Liver (tissue), 3 donors: ENCODE results near the gene CDR2.

Source experiments
- ATF3 ChIP-seq: IDR thresholded peaks from 2 replicates; pipeline ENCODE4 v1.6.1; 2016; ENCODE audit warnings: antibody characterized with exemption
- EGR1 ChIP-seq, 2 donors: IDR thresholded peaks; 2 replicates each; pipeline ENCODE4 v1.6.1; 2016 to 2018; ENCODE audit warnings: antibody characterized with exemption in 2 of 2, low read depth in 2 of 2
- GABPA ChIP-seq, 2 donors: IDR thresholded peaks in 1 of 2; conservative IDR thresholded peaks in 1 of 2; 2 replicates each; pipeline ENCODE4 v1.6.1; 2016; ENCODE audit warnings: antibody characterized with exemption in 2 of 2, mild to moderate bottlenecking in 1 of 2, moderate library complexity in 1 of 2
- JUND ChIP-seq, 2 donors: IDR thresholded peaks; 2 replicates each; pipeline ENCODE4 v1.6.1; 2016; ENCODE audit warnings: antibody characterized with exemption in 2 of 2
- NR2F2 ChIP-seq: IDR thresholded peaks from 2 replicates; pipeline ENCODE4 v1.6.1; 2016; ENCODE audit warnings: antibody characterized with exemption
- RAD21 ChIP-seq, 2 donors: IDR thresholded peaks; 2 replicates each; pipeline ENCODE4 v1.6.1; 2016; ENCODE audit warnings: antibody characterized with exemption in 2 of 2, mild to moderate bottlenecking in 2 of 2
- REST ChIP-seq: IDR thresholded peaks from 2 replicates; pipeline ENCODE4 v1.6.1; 2016; ENCODE audit warnings: antibody characterized with exemption, mild to moderate bottlenecking
- RXRA ChIP-seq, 2 donors: IDR thresholded peaks; 2 replicates each; pipeline ENCODE4 v1.6.1; 2017 to 2018; ENCODE audit warnings: antibody characterized with exemption in 2 of 2, mild to moderate bottlenecking in 1 of 2
- SP1 ChIP-seq: IDR thresholded peaks from 2 replicates; pipeline ENCODE4 v1.6.1; 2018; ENCODE audit warnings: antibody characterized with exemption, mild to moderate bottlenecking
- TAF1 ChIP-seq: conservative IDR thresholded peaks from 2 replicates; pipeline ENCODE4 v1.6.1; 2016; ENCODE audit warnings: antibody characterized with exemption, mild to moderate bottlenecking
- YY1 ChIP-seq: IDR thresholded peaks from 2 replicates; pipeline ENCODE4 v1.6.1; 2016; ENCODE audit warnings: antibody characterized with exemption, mild to moderate bottlenecking
- ZBTB33 ChIP-seq: IDR thresholded peaks from 2 replicates; pipeline ENCODE4 v1.6.1; 2016; ENCODE audit warnings: antibody characterized with exemption
- TF ChIP-seq, protein P1 (sequence below): fragments of 150-350 bp; IDR thresholded peaks from 2 replicates; pipeline ENCODE4 v1.5.1; 2017; ENCODE audit warnings: improper control_type of control experiment, low read depth, low read length; ENCODE audit not compliant: missing input control
- TF ChIP-seq, protein P2 (sequence below): IDR thresholded peaks from 2 replicates; pipeline ENCODE4 v1.6.1; 2016; ENCODE audit warnings: antibody characterized with exemption
- donor health status: healthy.
- donor health status: healthy.

- TF ChIP-seq, protein P1, sequence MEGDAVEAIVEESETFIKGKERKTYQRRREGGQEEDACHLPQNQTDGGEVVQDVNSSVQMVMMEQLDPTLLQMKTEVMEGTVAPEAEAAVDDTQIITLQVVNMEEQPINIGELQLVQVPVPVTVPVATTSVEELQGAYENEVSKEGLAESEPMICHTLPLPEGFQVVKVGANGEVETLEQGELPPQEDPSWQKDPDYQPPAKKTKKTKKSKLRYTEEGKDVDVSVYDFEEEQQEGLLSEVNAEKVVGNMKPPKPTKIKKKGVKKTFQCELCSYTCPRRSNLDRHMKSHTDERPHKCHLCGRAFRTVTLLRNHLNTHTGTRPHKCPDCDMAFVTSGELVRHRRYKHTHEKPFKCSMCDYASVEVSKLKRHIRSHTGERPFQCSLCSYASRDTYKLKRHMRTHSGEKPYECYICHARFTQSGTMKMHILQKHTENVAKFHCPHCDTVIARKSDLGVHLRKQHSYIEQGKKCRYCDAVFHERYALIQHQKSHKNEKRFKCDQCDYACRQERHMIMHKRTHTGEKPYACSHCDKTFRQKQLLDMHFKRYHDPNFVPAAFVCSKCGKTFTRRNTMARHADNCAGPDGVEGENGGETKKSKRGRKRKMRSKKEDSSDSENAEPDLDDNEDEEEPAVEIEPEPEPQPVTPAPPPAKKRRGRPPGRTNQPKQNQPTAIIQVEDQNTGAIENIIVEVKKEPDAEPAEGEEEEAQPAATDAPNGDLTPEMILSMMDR = no peak
- TF ChIP-seq SP1 = no peak
- no peak for TF ChIP-seq GABPA (IDR thresholded peaks at IDR 0.05 in 1 of 2, conservative IDR thresholded peaks at IDR 0.05 in 1 of 2)
- TF ChIP-seq, protein P2, sequence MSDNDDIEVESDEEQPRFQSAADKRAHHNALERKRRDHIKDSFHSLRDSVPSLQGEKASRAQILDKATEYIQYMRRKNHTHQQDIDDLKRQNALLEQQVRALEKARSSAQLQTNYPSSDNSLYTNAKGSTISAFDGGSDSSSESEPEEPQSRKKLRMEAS = no peak
- TF ChIP-seq RAD21 (IDR thresholded peaks at IDR 0.05) = no peak
- TF ChIP-seq TAF1 = no peak
- TF ChIP-seq REST = no peak
- no peak for TF ChIP-seq ATF3
- TF ChIP-seq NR2F2 = no peak
- no peak for TF ChIP-seq JUND (IDR thresholded peaks at IDR 0.05)
- no peak for TF ChIP-seq EGR1 (IDR thresholded peaks at IDR 0.05; ENCODE audit: low read depth in 2 of 2)
- TF ChIP-seq YY1 = no peak
- no peak for TF ChIP-seq ZBTB33
- TF ChIP-seq RXRA (IDR thresholded peaks at IDR 0.05) = no peak
These were observed 4.2 kb downstream of the CDR2 start for GRCh38 chr16:22370038-22370820.
